Psoas muscle (tissue), 8 donors: ENCODE results near the gene BIRC5. TPM values are rescaled to one million over a fixed set of nuclear protein-coding genes. Genes with fewer than 3 reads are reported as not detected.

Source experiments
- ATAC-seq, 4 donors: fragments of 200-7000 bp; cut with Tn5 transposase; one replicate each; pipeline ENCODE4 v1.9.1; 2020; ENCODE audit warnings: moderate library complexity in 3 of 4, mild to moderate bottlenecking in 2 of 4
- DNase-seq, 2 donors: peaks; one replicate each; pipeline ENCODE4 v3.0.0-alpha.2; 2020
- H3K27ac ChIP-seq: fragments of 200-600 bp; one replicate; pipeline ENCODE4 v1.8.0; 2022
- H3K27me3 ChIP-seq, 3 donors: fragments of 200-600 bp in 1 of 3; one replicate each; pipeline versions ENCODE4 v1.6.1 to v1.8.0; 2013 to 2022; ENCODE audit warnings: low read length in 2 of 3, mild to moderate bottlenecking in 2 of 3, moderate library complexity in 1 of 3; ENCODE audit not compliant: insufficient read depth in 3 of 3
- H3K36me3 ChIP-seq, 2 donors: fragments of 200-600 bp in 1 of 2; one replicate each; pipeline versions ENCODE4 v1.6.1 to v1.8.0; 2013 to 2022; ENCODE audit warnings: low read depth in 1 of 2, mild to moderate bottlenecking in 1 of 2, moderate library complexity in 1 of 2; ENCODE audit not compliant: insufficient read depth in 1 of 2
- H3K4me1 ChIP-seq: fragments of 200-600 bp; one replicate; pipeline ENCODE4 v1.8.0; 2022
- H3K4me3 ChIP-seq: fragments of 200-600 bp; one replicate; pipeline ENCODE4 v1.8.0; 2022; ENCODE audit warnings: mild to moderate bottlenecking
- H3K9me3 ChIP-seq: fragments of 200-600 bp; one replicate; pipeline ENCODE4 v1.8.0; 2022
- CTCF ChIP-seq: fragments of 200-600 bp; IDR thresholded peaks from one replicate; pipeline ENCODE4 v1.8.0; 2022; ENCODE audit warnings: antibody characterized with exemption
- WGBS, 3 donors: extraction: QIAGEN DNeasy Blood & Tissue Kit; methylation state at CpG; one replicate each; pipeline versions ENCODE4 v1.1.6 to v1.1.7; 2013; 5-methylcytosine and 5-hydroxymethylcytosine counted together
- intact Hi-C, 2 donors: fragments of 100-400 bp; cut with DNase I; formaldehyde crosslinking; loops; one replicate each; pipeline versions ENCODE4 v1.11.0 to v1.14.2; 2022
- polyA plus RNA-seq, 3 donors: library from polyadenylated mRNA; stranded (reverse); fragments of 200-250 nt; gene quantifications; one replicate each; pipeline ENCODE4 v1.2.3, GENCODE V29; 2013
- total RNA-seq, 4 donors: library from RNA; stranded (reverse); fragmentation: NEBNext Ultra II Directional in 2 of 4; extraction: Animal tissue kit (Norgen Biotek cat#: 25700) in 2 of 4; gene quantifications; one replicate each; pipeline versions ENCODE4 v1.2.1 to v1.2.4, GENCODE V29; 2021 to 2023
- donor health status: healthy with polysubstance abuse.
- donor health status: DM: no; HTN: no; CAD: no; lungs with moderate emphysema.
- donor health status: Bipolar disorder and iron deficiency.
- donor health status: healthy.
- donor health status: DM: yes; HTN: yes; CAD: no.
- donor health status: DM: no; HTN: no; CAD: no.
- donor health status: DM: no; HTN: no; CAD: no.
- donor health status: DM: yes; HTN: yes; CAD: no.

The BIRC5 gene
- total and polyA plus RNA-seq, 7 donors: 0.06 to 0.96 (median 0.23) TPM; not detected in 2

- H3K36me3 ChIP-seq: no peaks in the 10 kb centered on the region
- no peak for TF ChIP-seq CTCF
- H3K27ac ChIP-seq: no peak overlapping the region
- H3K4me1 ChIP-seq: no peaks in the 10 kb centered on the region
- H3K9me3 ChIP-seq: no peaks in the 10 kb centered on the region
- H3K4me3 ChIP-seq: no peak overlapping the region
- ATAC-seq: no peak
- intact Hi-C loops: no loop called here
- H3K27me3 ChIP-seq: no peaks in the 10 kb centered on the region
- no peak for DNase-seq
- 69 to 88% (median 79%) methylated on average over 3 of the region's 3 CpGs for WGBS, 3 donors
Observed at GRCh38 chr17:78208486-78208885, 5.6 kb upstream of the BIRC5 start.

- Histone ChIP-seq H3K27ac (no peak overlapping the region), H3K9me3 (no peaks in the 10 kb centered on the region), H3K4me1 (no peaks in the 10 kb centered on the region), H3K36me3 (no peaks in the 10 kb centered on the region), H3K4me3 (no peak overlapping the region), H3K27me3 (no peaks in the 10 kb centered on the region)
- WGBS, 3 donors: 78 to 81% (median 79%) methylated on average over 9 to 10 of the region's 10 CpGs
- DNase-seq: no peak
- intact Hi-C loops: no loop called here
- TF ChIP-seq CTCF: no peak
- no peak for ATAC-seq
Observed at GRCh38 chr17:78210111-78210510, 3.9 kb upstream of the BIRC5 start.

GRCh38 chr17:78211032-78211431 is 3.0 kb upstream of the BIRC5 start:
- ATAC-seq (no peak), DNase-seq (no peak)
- intact Hi-C loops: no loop called here
- WGBS, 3 donors: 80 to 83% (median 81%) methylated on average over 11 of the region's 11 CpGs
- Histone ChIP-seq H3K4me1 (no peaks in the 10 kb centered on the region), H3K9me3 (no peaks in the 10 kb centered on the region), H3K27me3 (no peaks in the 10 kb centered on the region), H3K27ac (no peak overlapping the region), H3K36me3 (no peaks in the 10 kb centered on the region), H3K4me3 (no peak overlapping the region)
- TF ChIP-seq CTCF: no peak

- Histone ChIP-seq H3K4me3 (peak overlapping the region; percentile 62), H3K27ac (no peak overlapping the region), H3K4me1 (no peaks in the 10 kb centered on the region), H3K9me3 (no peaks in the 10 kb centered on the region), H3K36me3 (no peaks in the 10 kb centered on the region), H3K27me3 (no peaks in the 10 kb centered on the region)
- ATAC-seq: no peak
- 7 to 15% (median 12%) methylated on average over 5 of the region's 5 CpGs for WGBS, 3 donors
- TF ChIP-seq CTCF: no peak
- intact Hi-C loops: no loop called here
- DNase-seq: no peak
Observed at GRCh38 chr17:78214706-78215061, 631 bp downstream of the BIRC5 start.

- Histone ChIP-seq H3K27ac (no peak overlapping the region), H3K4me1 (no peaks in the 10 kb centered on the region), H3K27me3 (no peaks in the 10 kb centered on the region), H3K9me3 (no peaks in the 10 kb centered on the region), H3K4me3 (no peak overlapping the region), H3K36me3 (no peaks in the 10 kb centered on the region)
- WGBS, 3 donors: 75 to 83% (median 81%) methylated on average over 11 of the region's 11 CpGs
- TF ChIP-seq CTCF: no peak
- DNase-seq (no peak), ATAC-seq (no peak)
- intact Hi-C loops: no loop called here
Observed at GRCh38 chr17:78219396-78220150, 5.5 kb downstream of the BIRC5 start.
